ENCODE results near the gene SH3RF1.

- TF ChIP-seq GATA3 (IDR thresholded peaks at IDR 0.05; ENCODE audit: low read depth, low read length) (no peak), GATA2 (IDR thresholded peaks at IDR 0.05; ENCODE audit: low read depth, low read length) (no peak)
These were observed 69.3 kb downstream of the SH3RF1 start for GRCh38 chr4:169201222-169202144.
